NCI-H526 treated with DMSO at 0.1 percent for 48 hours (cell line): ENCODE data around the gene SOX2.
A peak's percentile ranks its signal among the peaks of the same experiment; 100 is the strongest.

Experiments
- DNase-seq: peaks from one replicate; lab custom pipeline; 2025; lab: John Stamatoyannopoulos, UW

Gene SOX2

DNA sequence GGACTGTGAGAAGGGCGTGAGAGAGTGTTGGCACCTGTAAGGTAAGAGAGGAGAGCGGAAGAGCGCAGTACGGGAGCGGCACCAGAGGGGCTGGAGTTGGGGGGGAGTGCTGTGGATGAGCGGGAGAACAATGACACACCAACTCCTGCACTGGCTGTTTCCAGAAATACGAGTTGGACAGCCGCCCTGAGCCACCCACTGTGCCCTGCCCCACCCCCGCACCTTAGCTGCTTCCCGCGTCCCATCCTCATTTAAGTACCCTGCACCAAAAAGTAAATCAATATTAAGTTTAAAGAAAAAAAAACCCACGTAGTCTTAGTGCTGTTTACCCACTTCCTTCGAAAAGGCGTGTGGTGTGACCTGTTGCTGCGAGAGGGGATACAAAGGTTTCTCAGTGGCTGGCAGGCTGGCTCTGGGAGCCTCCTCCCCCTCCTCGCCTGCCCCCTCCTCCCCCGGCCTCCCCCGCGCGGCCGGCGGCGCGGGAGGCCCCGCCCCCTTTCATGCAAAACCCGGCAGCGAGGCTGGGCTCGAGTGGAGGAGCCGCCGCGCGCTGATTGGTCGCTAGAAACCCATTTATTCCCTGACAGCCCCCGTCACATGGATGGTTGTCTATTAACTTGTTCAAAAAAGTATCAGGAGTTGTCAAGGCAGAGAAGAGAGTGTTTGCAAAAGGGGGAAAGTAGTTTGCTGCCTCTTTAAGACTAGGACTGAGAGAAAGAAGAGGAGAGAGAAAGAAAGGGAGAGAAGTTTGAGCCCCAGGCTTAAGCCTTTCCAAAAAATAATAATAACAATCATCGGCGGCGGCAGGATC, at the start of gene SOX2:
SOX2 (plus strand) TSS at position 601 of the 811 bp plus-strand sequence. CDS start 436 bp downstream, outside the sequence.
- peak; percentile 77 for DNase-seq

DNA sequence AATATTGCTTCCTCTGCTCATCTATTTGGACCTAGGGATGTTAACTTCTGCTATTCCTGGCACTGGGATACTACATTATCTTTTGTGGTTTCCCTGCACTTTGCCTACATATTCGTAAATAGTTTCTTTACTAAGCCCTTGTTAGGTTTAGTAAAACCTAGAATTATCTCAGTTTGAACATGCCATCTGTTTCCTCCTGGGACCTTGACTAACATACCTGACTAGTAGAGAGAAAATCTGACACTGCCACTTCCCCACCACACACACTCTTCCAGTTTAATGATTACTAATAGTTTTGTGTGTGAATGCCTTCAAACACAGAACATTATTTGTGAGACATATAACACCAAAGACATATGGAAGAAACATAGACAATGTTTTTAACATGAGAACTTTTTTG, 28.2 kb upstream of the SOX2 start:
- no peak for DNase-seq

DNA sequence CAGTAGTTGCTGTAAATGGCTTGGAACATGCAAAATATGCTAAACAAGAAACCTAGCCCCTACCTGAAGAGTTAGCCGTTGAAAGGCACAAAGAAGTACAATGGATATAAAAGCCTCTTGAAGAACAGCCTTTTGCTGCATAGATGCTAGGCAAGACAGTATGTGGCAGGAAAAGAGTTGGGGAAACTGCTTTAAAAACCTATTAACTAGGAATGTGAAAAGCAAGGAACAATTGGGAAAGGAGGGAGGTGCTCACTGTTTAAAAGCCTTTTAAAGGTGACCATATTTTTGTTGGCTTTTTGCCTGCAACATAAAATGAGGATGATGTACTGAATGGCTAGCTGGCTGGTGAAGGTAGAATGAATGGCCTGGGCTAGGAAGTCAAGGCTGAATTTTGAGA, 24.5 kb upstream of the SOX2 start:
- no peak for DNase-seq

DNA sequence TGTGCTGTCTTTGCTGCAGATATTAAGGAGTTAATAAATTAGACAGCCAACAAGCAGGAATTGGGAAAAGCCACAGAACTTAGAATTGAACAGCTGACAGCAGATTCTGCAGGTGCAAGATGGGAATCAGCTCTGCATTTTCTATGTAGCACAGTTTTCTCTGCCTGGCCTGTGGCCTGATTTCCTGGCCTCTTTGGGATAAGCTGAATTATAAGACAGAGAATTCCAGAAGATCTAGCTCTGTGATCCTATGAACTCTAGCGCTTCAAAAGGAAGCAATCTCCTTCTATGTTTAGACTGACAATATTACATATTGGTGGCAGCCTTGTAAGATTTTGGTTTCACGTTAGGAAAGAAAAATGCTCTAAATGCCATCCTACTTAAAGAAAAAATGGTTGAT, 24.0 kb upstream of the SOX2 start:
- no peak for DNase-seq

DNA sequence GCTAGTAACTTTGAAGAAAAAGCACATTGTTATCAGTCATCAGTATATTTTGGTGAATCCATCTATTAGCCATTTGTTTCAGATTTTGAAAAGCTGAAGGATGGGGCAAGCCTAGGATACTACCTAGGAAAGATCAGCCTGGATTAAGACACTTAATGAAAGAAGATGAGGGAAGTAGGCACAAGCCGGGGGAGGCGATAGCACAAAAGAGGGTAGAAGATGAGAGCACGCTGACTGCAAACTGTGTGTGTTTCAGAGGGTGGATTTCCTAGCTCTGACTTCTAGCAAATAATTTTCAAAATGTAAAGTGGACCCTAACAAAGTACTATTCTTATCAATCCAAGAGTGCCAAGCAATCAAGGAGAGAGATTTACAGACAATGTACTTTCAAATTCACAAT, 22.2 kb upstream of the SOX2 start:
- no peak for DNase-seq

- no peak for DNase-seq
Observed at GRCh38 chr3:181690769-181691168, 21.0 kb upstream of the SOX2 start.

DNA sequence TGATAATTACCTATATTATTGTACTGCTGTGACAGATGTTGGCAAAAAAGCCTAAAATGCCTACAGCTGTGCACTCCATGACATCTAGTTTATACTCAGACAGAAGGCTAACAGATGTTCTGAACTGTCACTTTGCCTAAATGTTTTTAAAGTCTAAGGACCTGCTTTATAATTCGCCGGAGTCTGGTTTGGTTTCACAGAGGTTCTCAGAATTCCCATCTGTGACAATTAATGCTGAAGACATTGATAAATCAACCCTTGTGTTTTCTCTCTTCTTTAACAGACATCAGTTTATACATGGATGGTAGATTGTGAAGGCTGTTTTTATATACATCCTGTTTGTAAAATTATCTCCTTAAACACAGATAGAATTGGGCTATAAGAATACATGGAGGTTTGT, 19.8 kb upstream of the SOX2 start:
- DNase-seq: no peak

GRCh38 chr3:181692311-181693145, 19.2 kb upstream of the SOX2 start:
- DNase-seq: no peak

DNA sequence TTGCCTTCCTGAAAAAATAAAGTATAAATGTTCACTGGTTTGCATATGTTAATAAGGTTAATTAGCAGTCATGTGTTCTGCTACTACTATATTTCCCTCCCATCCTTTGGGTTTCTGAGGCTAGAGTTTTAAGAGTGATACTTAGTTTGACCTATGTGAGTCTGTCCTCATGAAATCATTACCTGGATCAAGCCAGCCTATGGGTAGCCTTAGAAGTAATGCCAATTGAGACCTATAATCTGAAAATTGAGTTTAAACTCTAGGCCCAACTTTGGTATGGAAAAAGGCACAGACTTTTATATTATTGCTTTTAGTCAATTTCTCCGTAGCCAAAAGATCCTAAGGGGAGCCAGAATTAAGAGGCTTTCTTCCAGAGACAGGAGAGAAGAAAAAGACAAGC, 18.4 kb upstream of the SOX2 start:
- no peak for DNase-seq

DNA sequence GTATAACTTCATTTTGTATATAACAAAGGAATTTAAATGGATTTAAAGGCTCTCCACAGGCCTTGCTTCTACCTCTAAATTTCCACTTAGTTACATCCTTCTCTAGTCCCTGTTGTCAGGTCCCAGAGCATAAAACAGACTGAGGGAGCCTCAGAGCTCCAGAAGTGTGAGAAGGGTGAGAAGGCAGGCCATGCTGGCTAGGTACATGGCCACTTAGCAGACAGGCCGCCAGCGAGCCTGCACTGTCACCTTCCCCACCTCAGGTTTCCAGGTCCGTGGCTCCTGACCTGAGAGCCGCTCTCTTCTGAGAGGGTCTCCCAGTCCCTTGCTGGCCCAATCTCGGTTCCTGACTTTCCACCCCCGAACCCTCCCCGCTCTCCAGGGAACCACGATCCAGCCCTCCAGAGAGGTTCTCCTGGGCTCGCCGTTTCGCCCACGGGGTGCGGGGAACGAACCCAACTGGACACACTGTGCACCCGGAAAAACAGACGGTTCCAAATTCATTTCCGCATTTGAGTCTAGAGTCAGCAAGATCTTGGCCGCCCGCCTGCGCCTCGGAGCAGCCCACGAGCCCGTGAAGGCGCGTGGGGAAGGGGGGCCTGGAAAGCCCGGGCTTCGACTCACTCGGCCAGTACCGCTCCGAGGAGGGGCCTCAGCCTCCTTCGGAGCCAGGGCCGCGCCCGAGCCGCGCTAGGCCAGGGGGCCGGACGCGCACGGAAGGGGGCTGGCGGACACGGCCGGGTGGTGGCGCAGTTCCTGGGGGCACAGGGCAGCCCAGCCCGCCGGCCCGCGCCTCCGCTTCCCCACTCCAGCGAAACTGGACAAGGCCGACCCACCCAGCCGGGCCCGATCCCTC, 16.7 kb upstream of the SOX2 start:
- DNase-seq: no peak

GRCh38 chr3:181695661-181696491, 15.8 kb upstream of the SOX2 start:
- DNase-seq: no peak

DNA sequence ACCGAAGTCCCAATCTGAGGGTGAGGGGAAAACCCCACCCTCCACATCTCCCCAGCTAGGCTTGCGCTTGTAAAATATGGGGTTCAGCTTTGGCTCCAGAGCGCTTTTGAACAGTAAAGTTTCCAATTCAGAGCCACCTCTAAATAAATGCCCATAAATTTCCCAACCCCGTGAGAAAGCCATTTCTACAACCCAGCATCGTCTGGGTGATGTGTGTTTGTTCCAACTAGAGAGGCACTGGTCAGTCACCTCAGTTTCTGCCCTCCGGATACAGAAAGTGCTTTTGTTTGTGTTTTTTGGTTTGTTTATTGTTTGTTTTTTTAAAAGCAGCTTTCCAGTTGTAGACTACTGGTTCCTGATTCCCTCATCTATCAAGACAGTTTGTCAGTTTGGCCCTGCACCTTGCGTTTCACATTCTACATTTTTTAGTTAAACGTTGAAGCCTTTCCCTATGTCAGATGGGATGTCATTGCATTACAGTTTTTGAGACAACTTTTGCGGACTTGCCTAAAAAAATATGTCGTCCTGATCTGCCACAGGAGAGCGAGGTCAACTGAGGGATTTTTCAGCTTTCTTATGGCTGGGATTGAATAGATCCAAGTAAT, 15.0 kb upstream of the SOX2 start:
- DNase-seq: no peak

DNA sequence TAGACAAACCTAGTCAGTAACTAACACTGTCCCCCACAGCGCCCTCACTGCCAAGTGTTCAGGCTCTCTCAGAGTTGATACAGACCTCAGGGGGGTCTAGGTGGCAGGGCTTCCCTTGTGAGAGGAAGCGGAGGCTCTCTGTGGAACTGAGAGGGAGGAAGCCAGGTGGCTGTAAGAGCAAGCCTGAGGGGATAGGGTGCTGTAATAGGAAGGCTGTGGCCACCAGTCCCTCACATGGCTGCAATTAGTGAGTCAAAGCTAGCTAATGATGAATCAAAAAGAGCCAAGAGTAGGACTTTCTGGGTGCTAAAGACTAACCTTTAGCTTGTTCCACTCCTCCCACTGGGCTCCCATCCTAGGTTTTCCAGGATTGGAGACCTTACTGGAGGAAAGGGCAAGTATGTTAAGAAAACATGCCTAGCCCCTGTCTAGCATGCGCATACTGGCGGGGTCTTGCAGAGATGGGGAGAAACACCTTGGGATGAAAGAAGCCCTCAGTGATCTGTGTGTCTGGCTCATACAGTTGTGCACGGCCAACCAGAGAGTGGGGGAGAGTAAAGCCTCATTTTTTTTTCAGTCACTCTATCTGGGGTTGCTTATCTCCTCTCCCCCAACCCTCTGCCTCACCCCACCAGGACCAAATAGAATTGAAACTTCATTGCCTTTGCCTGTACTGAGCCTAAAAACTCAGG, 13.3 kb upstream of the SOX2 start:
- no peak for DNase-seq

GRCh38 chr3:181699171-181699903, 12.4 kb upstream of the SOX2 start:
- no peak for DNase-seq

- DNase-seq: peak; percentile 72
Observed at GRCh38 chr3:181700168-181701087, 11.3 kb upstream of the SOX2 start.

DNA sequence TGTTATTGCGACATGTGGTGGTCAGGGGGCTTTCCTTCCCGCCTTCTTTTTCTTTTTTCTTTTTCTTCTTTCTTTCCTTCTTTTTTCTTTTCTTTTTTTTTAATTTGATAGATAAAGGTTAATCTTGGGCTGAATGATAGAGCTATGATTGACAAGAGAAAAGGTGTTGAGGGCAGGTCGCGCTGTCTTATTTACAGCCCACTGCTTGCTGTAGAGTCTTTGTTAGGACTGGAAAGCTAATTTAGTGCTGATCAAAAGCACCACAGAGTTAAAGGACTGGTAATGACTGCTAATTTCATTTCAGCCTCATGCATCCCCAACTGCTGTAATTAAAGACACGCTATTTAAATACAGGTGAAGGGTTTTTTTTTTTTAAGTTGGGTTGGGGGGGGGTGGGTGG, 10.6 kb upstream of the SOX2 start:
- DNase-seq: no peak

DNA sequence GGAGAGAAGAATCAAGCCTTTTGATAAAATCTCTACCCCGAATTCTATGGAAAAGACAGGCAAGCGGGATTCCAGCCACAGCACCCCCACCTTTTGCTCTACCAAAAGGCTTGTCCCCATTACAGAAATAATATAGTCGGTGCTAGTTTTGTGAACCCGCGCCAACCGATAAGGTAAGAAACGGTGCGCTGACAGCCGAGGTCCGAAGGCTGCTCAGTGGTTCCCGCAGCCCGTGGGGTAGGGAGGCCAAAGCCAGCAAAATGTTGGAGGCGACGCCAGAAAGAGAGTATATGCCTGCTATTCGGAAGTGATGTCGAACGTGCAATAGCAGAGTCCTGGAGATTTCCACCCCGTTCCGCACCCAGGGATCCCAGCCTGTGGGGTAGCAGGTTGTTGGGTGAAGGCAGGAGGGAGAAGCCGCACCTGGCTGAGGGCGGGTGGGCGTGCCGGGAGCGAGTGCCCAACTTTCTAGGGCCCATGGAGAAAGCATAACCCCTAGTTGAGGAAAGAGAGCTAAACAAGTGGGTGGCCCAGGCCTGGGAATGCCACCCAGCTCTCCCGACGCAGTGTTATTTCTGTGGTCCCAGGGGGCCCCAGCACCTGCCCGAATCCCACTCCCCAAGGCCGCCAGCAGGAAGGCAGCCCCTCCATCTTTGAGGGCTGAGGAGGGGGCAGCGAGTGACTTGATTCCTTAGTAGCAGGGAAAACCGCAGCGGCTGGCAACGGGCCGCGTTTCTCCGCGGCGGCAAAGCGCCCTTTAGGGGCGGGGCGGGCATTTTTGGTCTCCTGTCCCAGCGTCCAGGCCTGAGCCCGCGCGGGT, 7.9 kb upstream of the SOX2 start:
- DNase-seq: no peak
